ENCODE data around the gene RTN4. TPM values are rescaled to one million over a fixed set of nuclear protein-coding genes. Genes with fewer than 3 reads are reported as not detected.

The RTN4 gene
- total RNA-seq, 1 experiment from 2014 or later, result 164 TPM

DNA sequence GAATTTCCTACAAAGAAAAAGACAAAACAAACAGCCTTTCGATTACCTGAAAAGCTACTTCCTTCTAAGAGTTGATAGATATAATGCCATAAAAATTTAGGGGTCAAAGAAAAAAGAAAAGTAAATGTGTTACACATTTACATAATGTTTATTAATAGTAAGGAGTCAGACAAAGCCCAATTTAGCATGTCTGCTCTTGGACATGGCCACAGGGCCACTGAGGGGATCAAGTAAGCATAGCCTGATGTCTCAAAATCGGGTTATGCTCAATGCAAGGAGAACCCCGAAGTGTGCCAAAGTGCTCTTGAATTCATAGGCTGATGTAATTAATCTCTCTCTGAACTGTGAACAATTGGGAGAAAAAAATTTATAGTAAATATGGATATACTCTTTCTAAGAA, 61.6 kb downstream of the RTN4 start:
- Histone ChIP-seq H3K9me3 (replicated peaks) (no peaks in the 10 kb centered on the region), H3K4me3 (no peak overlapping the region), H3K27me3 (no peaks in the 10 kb centered on the region), H3K4me1 (0 out of 2 replicates have a peak, but pooled peaks cover 4% of the 10 kb centered on the region), H3K27ac (no peak overlapping the region), H3K36me3 (peaks cover 43% of the 10 kb centered on the region)
- DNase-seq, result no peak

DNA sequence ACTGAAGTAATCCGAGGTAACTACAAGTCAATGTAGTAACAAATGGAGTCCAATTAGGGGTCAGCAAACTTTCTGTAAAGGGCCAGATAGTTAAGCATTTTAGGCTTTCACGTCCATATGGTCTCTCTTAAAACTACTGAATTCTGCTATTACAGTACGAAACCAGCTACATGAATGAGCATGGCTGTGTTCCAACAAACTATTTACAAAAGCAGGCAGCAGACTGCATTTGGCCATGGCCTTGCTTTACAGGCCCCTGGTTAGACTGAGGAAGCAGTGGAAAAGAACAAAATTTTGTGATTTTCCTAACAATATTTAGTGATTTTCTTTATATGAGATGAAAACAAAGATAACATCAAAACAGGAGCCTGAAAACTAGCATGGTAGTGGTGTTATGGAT, 64.0 kb downstream of the RTN4 start:
- DNase-seq, result no peak
- 0 out of 2 replicates have a peak, but pooled peaks cover 4% of the 10 kb centered on the region for H3K4me1 ChIP-seq
- H3K27ac ChIP-seq, result no peak overlapping the region
- H3K4me3 ChIP-seq, result no peak overlapping the region
- H3K36me3 ChIP-seq, result peaks cover 61% of the 10 kb centered on the region
- H3K27me3 ChIP-seq, result no peaks in the 10 kb centered on the region
- H3K9me3 ChIP-seq (replicated peaks), result no peaks in the 10 kb centered on the region

DNA sequence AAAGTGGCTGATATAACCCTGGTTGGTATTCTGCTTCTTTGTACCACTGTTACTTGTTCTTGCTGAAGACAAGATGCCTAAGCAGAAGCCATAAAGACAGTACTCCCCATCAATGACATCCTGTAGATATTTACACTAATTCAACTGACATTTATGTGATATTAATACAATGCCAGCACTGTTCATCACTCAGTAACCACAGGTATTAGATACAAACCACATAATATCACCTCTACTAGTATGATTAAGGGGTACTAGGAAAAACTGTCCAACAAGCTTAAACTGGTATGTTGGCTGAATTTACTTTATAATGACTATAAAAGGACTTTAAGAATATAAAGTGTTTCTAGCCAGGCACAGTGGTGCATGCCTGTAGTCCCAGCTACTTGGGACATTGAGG, 65.8 kb downstream of the RTN4 start:
- H3K4me3 ChIP-seq, result no peak overlapping the region
- no peaks in the 10 kb centered on the region for H3K27me3 ChIP-seq
- H3K9me3 ChIP-seq (replicated peaks), result no peaks in the 10 kb centered on the region
- H3K4me1 ChIP-seq, result 0 out of 2 replicates have a peak, but pooled peaks cover 4% of the 10 kb centered on the region
- peaks cover 64% of the 10 kb centered on the region for H3K36me3 ChIP-seq
- no peak overlapping the region for H3K27ac ChIP-seq
- DNase-seq, result no peak

DNA sequence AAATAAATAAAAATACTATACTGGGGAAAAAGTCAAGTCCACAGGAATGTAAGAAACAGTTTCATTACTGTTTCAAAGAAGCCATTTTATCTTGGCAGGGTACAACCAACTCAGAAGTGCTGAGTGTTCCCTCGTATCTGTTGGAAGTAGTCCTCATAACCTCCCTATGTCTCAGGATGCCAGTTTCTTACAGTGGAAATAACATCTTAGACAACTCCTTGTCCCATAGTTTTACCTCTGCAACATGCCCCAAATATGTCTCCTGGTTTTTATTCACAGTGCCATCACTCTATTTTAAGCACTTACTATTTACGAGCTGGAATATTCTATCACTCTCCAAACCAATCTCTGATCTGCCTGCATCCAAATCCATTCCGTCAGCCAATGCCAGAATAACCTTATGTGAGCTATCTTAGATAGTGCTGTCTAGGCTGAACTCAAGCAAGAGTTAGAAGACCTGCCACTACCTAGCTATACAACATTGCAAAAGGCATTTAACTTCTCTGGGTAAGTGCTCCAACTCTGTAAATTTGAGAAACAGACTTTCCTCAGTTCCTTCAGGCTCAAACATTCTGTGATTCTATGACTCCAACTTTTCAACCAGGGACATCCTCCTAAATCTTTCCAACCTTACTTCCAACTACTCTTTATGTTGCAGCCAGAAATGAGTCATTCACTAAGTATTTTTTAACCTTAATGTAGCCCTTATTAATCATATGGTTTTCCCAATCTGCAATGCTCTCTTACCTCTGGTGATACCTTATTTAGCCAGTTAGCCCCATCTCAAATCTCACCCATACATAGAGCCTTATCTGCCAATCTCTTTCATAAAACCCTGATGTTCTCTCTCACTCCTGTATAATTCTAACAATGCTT, 66.7 kb downstream of the RTN4 start:
- Histone ChIP-seq H3K27ac (no peak overlapping the region), H3K4me1 (0 out of 2 replicates have a peak, but pooled peaks cover 4% of the 10 kb centered on the region), H3K9me3 (replicated peaks) (no peaks in the 10 kb centered on the region), H3K4me3 (no peak overlapping the region), H3K36me3 (peaks cover 68% of the 10 kb centered on the region), H3K27me3 (no peaks in the 10 kb centered on the region)
- no peak for DNase-seq

DNA sequence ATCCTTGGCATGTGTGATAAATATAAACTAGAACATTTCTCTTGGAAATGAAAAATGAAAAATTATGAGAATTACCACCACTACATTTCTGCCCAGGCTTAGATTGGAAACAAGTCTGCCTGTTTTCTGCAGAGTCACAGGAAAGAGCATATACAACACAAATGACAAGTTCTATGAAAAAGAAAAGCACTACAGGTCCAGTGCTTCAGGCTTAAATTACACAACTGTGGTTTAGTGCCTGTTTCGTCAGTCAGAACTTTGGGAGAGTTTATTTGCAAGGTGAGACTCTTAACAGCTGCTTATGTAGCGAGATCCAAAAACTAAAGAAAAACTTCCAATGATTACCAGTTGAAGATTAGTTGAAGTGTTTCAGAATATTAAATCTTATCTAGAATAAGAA, 68.9 kb downstream of the RTN4 start:
- H3K27me3 ChIP-seq, result no peaks in the 10 kb centered on the region
- no peak overlapping the region for H3K27ac ChIP-seq
- H3K9me3 ChIP-seq (replicated peaks), result no peaks in the 10 kb centered on the region
- H3K4me1 ChIP-seq, result 0 out of 2 replicates have a peak, but pooled peaks cover 4% of the 10 kb centered on the region
- no peak for DNase-seq
- H3K4me3 ChIP-seq, result no peak overlapping the region
- peaks cover 57% of the 10 kb centered on the region for H3K36me3 ChIP-seq

DNA sequence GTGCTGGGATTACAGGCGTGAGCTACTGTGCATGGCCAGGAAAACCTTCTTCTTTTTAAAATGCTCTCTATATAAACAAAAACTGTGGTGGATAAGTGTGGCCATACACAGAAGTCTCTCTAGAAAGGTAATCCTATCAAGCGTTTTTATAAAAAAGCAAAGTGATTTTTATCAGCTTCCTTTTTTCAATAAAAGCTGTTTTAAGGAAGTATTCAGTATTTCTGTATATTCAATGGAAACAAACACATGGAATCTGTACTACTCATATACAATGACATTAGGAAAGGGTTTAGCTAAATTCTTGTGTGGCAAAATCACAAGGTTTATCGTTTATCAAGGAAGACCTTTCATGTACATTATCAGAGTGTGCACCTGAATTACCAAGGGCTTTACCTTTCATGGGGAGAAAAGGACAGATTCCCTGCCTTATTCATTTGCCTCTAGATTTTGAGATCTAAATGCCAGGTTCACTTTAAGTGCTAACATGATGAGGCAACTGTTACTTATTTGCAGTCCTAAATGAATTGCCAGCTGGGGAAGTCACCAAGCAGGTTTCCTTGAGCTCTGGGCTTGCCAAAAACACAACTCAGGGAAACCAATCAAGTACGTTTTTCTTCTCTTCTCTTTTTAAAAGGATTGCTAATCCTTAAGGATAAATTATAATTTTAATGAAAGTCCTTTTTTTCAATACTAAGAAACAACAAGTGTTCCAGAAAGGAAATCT, 70.8 kb downstream of the RTN4 start:
- Histone ChIP-seq H3K36me3 (peaks cover 61% of the 10 kb centered on the region), H3K27ac (no peak overlapping the region), H3K27me3 (no peaks in the 10 kb centered on the region), H3K4me1 (0 out of 2 replicates have a peak, but pooled peaks cover 1% of the 10 kb centered on the region), H3K9me3 (replicated peaks) (no peaks in the 10 kb centered on the region), H3K4me3 (no peak overlapping the region)
- no peak for DNase-seq

DNA sequence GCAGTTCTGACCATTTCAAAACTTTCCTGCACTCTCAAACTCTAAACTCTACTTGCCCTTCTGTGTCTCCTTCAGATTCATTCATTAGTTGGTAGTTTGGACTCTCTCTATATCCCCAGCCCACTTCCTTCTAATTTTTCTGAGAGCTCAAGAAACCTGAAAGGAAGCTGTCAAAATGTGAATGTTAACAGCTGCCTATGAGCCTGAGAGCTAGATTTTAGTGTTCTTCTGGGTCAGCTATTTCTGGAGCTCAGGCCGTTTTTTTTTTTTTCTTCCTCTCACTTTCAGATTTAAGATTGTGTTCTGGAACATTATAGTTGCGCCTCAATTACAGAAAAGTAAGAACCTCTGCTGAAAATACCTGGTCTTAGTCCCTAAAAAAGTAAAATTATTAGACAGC, 73.1 kb downstream of the RTN4 start:
- DNase-seq, result no peak
- Histone ChIP-seq H3K4me1 (no peaks in the 10 kb centered on the region), H3K36me3 (peaks cover 66% of the 10 kb centered on the region), H3K27me3 (no peaks in the 10 kb centered on the region), H3K27ac (no peak overlapping the region), H3K9me3 (replicated peaks) (no peaks in the 10 kb centered on the region), H3K4me3 (no peak overlapping the region)

DNA sequence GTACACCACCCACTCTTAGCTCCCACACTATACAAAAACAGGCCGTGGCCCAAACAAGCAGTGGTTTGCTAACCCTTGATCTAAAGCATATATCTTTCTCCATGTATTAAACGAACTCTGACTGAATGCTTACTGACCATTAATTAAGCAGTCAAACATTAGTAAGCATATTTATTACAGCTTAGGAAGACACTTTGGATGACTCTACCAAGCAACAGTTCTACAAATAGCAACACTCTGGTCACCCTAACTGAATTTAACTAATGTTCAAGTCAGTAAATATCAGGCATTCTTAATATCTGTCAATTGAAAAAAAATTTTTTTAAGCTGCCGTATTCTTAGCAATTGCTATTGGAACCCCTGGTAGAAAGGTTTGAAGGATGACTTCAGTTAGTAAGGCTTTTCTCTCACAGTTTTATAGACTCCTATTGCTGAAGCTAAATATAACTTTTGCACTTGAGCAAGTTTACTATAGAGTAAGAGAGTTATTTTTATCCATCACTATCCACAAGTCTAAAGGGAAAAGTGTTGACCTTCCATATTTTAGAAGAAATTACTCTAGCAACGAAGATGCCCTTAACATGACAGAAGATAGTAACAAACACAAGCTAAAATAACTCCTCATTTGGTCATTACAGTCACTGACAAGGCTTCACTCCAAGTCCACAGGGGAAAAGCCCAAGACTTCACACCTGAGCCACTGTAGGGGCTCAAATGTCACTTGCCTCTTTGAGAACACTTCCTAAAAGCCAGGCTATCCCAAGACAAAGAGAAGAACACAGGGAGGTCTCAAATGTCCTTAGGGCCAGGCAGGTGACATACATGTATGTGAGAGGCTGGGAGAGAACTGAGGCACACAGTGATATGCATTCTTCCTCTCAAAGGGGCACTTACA, 74.4 kb downstream of the RTN4 start:
- no peaks in the 10 kb centered on the region for H3K9me3 ChIP-seq (replicated peaks)
- no peaks in the 10 kb centered on the region for H3K4me1 ChIP-seq
- no peak for DNase-seq
- H3K27me3 ChIP-seq, result no peaks in the 10 kb centered on the region
- H3K4me3 ChIP-seq, result no peak overlapping the region
- H3K36me3 ChIP-seq, result peaks cover 69% of the 10 kb centered on the region
- no peak overlapping the region for H3K27ac ChIP-seq

DNA sequence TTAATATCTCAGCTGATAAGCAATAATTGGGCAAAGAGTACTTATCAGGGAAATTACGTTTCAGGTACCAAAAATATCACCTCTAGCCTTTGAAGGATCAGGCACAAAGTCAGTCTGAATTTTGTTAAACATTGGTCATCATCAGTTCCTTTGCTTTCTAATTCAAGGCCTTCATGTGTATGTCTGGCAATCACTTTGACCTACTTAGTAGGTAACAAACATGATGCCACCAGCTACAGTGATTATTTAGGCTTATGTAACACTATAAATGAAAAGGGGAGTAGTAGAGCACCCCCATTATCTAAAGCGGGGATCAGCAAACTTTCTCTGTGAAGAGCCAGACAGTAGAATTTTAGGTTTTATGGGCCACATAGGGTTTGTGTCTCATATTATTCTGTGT, 75.1 kb downstream of the RTN4 start:
- no peak overlapping the region for H3K27ac ChIP-seq
- H3K4me1 ChIP-seq, result no peaks in the 10 kb centered on the region
- H3K9me3 ChIP-seq (replicated peaks), result no peaks in the 10 kb centered on the region
- no peaks in the 10 kb centered on the region for H3K27me3 ChIP-seq
- H3K4me3 ChIP-seq, result no peak overlapping the region
- H3K36me3 ChIP-seq, result peaks cover 69% of the 10 kb centered on the region
- no peak for DNase-seq

DNA sequence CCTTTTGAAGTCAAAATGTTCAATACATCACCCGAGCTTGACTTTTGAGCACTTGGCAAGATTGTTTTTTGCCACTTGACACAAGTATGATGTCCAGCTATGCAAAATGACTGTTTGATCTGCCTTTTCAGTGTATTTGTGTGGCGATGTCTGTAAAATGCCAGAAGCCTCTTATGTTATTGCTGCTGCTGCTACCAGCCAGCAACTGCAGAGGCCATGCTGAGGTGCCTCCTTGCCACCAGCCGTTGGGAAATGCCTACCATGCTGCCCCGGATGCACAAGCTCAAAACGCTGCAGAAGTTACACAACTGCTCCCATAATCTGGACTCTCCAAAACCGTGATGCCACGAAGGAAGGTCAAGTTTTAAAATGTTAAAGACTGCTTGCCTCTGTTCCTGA, 80.3 kb downstream of the RTN4 start:
- H3K4me1 ChIP-seq, result no peaks in the 10 kb centered on the region
- H3K27me3 ChIP-seq, result no peaks in the 10 kb centered on the region
- DNase-seq, result no peak
- H3K27ac ChIP-seq, result no peak overlapping the region
- peaks cover 56% of the 10 kb centered on the region for H3K36me3 ChIP-seq
- no peaks in the 10 kb centered on the region for H3K9me3 ChIP-seq (replicated peaks)
- no peak overlapping the region for H3K4me3 ChIP-seq

DNA sequence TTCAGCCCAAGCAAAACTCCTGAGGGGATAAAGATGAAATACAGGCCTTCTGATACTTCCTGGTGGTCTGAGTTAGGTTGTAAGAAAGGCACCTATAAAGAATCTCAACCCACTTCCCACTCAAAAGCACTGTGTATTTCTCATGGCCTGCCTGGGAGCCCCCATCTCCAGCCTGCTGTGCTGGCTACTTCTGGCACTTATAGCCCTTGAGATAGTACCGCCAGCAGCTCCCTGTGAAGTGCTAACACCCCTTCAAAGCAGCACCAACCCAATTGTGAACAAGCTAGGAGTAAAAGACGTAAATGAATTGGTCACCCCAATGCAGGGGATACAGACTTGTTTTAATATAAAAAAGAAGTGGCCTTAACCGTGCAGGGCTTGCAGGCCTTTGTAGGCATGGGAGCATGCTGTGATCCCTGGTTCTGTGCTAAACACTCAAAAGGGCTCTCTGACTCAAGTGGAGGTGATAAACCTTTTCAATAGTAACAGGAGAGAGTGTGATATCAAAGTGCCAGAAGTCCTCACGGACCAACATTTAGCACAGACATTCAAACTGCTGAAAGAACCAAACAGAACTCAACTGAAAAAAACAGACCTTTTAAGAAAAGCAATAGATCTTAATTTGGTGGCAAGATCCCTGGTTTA, 80.8 kb downstream of the RTN4 start:
- H3K36me3 ChIP-seq, result peaks cover 51% of the 10 kb centered on the region
- DNase-seq, result no peak
- H3K4me1 ChIP-seq, result no peaks in the 10 kb centered on the region
- no peak overlapping the region for H3K27ac ChIP-seq
- no peak overlapping the region for H3K4me3 ChIP-seq
- no peaks in the 10 kb centered on the region for H3K9me3 ChIP-seq (replicated peaks)
- no peaks in the 10 kb centered on the region for H3K27me3 ChIP-seq

DNA sequence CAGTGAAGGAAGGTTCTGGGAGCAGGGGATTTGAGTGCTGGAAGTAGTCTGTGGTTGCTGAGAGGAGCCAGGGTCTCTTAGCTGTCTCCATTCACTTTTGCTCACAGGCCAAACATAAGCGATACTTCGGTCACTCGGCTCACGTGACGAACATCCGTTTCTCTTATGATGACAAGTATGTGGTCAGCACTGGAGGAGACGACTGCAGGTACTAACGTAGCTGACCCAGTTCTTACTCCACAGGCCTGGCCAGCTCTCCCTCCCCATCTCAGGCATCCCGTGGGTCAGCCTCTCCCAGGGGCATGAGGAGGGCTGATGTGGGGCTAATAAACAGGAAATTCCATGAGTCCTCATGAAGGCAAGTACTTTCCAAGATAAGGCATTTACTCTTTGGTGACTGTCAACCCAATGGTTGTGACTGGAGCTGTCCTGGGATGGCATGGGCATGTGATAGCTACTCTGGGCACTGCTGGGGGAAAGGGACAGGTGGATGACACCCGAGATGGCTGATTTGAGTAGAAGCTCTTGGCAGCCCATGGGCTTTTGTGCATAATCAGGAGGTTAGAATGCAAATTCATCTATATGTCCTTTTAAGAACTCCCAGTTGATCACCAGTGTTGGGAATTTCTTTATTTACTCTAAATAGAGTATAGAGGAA, 81.6 kb downstream of the RTN4 start:
- H3K27ac ChIP-seq, result no peak overlapping the region
- no peak overlapping the region for H3K4me3 ChIP-seq
- H3K27me3 ChIP-seq, result no peaks in the 10 kb centered on the region
- no peaks in the 10 kb centered on the region for H3K4me1 ChIP-seq
- peak in 1 of 2 experiments; percentile 36 for DNase-seq
- H3K9me3 ChIP-seq (replicated peaks), result no peaks in the 10 kb centered on the region
- peaks cover 44% of the 10 kb centered on the region for H3K36me3 ChIP-seq

DNA sequence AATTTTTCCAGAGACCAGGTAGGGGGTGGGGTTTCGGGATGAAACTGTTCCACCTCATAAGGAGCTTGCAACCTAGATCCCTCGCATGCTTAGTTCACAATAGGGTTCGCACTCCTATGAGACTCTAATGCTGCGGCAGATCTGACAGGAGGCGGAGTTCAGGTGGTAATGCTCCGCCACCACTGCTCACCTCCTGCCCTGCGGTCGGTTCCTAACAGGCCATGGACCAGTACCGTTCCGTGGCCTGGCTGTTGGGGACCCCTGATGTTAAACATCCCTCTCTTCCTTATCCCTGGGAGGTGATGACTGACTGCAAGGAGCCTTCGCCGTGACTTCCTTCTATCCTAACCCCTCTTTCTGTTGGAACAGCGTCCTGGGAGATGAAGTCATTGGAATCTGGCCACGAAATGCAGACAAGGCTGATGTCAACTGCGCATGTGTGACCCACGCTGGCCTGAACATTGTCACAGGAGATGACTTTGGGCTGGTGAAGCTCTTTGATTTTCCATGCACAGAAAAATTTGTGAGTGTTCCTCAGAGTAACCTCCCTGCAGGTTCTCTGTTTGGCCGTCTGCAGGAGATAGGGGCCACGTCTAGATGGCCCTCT, 82.4 kb downstream of the RTN4 start:
- Histone ChIP-seq H3K4me3 (no peak overlapping the region), H3K27me3 (no peaks in the 10 kb centered on the region), H3K36me3 (peaks cover 36% of the 10 kb centered on the region), H3K9me3 (replicated peaks) (no peaks in the 10 kb centered on the region), H3K27ac (no peak overlapping the region), H3K4me1 (no peaks in the 10 kb centered on the region)
- DNase-seq, result no peak
